Inferior parietal cortex (tissue), 1 donor: ENCODE results near the gene RPRD1B.
A peak's percentile ranks its signal among the peaks of the same experiment; 100 is the strongest.

ENCODE experiments used
- DNase-seq: peaks from one replicate; pipeline ENCODE4 v3.0.0-alpha.2; 2016; ENCODE audit errors: extremely low spot score

The RPRD1B gene, protein sequence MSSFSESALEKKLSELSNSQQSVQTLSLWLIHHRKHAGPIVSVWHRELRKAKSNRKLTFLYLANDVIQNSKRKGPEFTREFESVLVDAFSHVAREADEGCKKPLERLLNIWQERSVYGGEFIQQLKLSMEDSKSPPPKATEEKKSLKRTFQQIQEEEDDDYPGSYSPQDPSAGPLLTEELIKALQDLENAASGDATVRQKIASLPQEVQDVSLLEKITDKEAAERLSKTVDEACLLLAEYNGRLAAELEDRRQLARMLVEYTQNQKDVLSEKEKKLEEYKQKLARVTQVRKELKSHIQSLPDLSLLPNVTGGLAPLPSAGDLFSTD

DNA sequence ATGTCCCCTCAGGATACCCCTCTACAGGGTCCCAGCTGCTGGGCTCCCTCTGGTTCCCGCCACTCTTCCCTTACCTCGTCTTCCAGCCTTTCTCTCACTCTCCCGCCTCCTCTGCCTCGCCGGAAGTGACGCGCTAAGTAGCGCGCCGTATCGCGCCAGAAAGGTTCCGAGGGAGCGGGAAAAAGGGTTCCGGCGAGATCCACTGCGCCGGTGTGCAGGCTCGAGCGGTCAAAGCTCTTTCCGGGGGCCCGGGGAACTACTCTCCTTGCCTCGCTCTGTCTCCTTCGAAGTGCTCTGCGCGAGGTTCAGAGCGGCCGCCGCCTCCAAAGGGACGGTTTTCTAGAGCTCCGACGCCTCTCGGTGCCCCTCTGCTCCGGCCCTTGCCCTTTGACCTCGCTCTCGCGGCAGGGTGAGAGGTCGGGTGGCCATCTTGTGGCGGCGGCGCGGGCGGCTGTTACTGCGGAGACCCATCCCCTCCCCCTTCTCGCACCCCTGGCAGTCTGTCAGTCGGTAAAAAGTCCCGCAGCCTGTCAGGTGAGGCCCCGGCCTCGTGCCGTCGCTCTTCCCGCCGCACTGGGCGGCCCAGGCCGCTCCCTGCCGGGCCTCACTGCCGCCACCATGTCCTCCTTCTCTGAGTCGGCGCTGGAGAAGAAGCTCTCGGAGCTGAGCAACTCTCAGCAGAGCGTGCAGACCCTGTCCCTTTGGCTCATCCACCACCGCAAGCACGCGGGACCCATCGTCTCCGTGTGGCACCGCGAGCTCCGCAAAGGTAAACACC is at the start of gene RPRD1B, which contains the start of gene TTI1:
Gene RPRD1B, plus strand, starts transcription at position 417 of the 778 bp plus-strand sequence. Its CDS starts 202 bp downstream, at position 619.
Gene TTI1, minus strand, starts transcription at position 127 of the 778 bp plus-strand sequence. CDS start 19,640 bp downstream, outside the sequence.
- peak; percentile 98 for DNase-seq

DNA sequence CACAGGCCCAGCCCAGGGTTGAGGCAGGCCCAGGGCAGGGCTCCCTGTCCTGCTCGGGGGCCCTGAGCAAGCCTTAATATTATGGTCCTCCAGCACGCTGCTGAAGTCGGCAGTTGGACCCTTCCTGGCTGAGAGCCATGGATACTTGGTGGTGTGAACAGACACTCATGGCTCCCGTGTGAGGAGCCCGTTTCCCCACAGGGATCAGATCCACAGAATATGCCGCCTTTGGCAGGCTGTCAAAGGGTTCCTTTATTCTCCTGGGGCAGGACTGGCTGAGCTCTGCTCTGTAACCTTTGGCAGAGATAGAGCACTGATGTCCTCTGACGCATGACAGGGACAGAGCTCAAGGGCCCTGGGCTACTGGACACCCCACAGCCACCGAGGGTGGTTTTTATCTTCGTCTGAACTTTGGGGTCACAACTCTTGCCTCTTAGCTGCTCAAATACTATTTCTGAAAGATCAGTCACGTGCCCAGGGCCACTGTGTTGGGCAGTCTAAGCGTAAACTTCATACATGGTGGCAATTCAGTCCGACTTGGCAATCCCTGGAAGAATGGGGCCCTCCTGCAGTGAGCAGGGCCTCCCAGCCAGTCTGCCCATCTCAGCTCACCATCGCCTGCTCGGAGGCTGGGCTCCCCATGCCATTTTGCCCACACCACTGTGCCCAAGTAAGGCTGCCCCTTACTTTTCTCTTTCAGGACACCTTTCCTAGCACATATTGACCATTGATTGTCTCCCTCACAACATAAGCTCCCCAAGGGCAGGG is 49.3 kb upstream of the RPRD1B start:
- DNase-seq, result peak; percentile 59

DNA sequence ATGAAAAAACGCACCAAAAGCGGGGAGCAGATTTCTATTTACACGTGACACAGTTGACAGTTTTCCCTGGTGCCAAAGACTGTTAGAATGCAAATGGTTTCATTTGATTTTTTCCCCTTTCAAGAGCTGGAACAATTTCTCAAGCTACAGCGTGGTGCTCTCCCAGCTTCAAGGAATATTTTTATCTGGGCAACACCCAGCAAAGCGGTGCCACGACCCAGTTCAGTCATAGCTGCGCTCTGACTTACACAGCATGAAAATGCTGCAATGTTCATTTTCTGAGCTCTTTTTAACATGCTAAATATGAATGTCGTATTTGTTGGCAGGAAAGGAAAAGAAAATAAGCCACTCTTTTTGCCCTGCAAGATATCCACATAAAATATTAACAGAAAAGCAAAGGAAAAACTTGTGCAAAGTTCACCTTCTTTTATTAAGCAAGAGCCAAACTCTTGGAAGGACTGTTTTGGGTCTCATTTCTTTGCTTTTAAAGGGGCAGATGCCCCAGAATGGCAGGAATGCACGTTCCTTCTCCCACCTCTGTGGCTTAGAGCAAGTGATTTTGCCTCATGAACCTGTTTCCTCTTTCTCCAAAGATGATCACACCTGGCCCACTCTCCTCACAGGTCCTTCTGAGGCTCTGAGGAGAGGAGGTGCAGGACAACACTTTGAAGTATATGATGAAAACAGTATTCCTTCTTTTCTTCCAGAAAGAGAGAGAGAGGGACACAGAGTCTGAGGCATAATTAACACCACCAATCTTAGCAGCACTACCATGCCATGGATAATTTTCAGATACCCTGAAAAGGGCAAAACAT is 47.3 kb upstream of the RPRD1B start:
- DNase-seq, result no peak

DNA sequence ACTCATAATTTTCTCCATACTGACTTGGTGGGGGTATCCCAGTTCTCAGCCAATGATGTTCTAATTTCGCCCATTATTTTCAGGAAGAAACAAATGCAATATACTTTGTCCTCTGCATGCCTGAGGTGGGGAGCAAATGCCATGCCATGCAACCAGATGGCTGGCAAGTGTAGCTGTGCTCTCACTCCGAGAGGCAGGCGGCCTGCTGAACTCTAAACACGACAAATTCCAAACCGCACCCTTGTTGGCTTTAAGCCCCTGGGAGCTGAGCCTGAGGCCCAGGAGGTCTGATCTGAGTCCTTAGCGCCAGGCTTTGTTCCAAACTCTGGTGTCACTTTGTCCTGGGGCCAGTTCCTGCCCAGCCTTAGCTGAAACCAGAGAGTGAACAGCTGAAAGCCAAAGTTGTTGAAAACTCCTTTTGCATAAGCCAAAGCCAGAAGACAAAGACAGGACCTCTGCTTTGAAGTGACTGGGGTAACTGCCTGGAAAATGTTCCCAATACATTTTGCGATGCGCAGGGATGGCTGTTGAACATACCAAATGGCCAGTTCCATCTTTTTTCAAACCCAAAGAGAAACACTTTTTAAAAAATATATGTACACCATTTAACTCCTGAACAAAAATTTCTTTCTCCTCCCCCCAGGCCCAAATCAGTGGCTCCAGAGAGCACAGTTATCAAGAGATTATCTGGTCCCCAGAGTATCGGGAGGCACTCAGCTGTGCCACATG is 46.5 kb upstream of the RPRD1B start:
- DNase-seq, result no peak

DNA sequence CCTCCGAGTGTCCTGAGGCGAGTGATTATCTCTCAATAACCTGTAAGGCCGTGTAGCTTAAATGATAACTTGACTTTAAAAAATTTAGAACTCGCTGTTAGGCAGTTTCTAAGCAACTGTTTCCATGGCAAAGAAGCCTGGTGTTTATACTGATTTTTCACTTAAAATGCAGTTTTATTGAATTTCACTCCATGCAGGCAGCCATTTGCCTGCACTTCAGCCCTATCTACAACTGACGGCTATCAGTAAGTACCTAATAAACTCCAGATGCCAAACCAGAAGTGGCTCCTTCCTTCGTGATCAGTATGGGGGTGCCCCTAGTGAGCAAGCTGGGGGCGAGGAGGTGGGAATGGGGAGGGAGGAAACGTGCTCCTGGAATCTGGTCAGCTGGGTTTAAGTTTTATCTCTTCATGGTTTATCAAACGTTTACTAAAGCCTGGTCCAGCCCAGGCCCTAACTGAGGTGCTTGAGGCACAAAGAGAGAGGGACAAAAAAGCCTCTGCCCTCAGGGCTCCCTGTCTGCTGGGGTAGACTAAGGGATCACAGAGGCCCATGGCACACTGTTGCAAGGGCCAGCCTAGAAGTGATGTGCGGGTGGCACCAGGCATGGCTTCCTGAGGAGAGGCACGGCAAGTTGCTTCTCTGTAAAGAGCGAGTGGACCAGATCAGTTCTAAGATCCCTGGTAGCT is 45.8 kb upstream of the RPRD1B start:
- DNase-seq, result no peak

DNA sequence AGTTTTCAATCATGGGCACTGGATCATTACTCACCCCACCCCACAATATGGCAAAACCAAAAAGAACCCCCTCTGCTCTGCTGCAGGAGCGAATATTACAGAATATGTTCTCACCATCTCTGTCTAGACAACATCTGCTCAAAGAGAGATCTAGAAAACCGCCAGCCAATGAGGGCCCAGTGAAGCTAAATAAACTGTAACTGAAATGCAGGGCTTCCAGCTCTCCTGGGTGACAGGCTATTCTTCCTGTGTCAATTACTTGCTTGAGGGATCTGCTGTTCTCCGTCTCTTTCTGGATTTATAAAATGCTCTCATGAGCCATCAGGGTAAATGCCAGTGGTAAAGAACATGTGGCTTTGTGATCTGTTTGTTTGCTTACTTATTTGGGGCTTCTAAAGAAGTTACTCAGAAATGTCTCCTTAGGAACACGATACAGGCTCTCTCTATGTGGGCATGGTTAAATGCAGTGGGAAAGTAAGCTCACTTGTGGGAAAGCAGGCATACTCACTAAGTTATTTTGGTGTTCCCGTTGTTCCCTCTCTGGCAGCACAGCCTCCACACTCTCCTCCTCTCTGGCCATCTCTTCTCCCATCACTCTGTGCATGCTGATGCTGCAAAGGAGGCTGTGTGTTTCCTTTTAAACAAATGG is 45.1 kb upstream of the RPRD1B start:
- DNase-seq, result peak; percentile 40

DNA sequence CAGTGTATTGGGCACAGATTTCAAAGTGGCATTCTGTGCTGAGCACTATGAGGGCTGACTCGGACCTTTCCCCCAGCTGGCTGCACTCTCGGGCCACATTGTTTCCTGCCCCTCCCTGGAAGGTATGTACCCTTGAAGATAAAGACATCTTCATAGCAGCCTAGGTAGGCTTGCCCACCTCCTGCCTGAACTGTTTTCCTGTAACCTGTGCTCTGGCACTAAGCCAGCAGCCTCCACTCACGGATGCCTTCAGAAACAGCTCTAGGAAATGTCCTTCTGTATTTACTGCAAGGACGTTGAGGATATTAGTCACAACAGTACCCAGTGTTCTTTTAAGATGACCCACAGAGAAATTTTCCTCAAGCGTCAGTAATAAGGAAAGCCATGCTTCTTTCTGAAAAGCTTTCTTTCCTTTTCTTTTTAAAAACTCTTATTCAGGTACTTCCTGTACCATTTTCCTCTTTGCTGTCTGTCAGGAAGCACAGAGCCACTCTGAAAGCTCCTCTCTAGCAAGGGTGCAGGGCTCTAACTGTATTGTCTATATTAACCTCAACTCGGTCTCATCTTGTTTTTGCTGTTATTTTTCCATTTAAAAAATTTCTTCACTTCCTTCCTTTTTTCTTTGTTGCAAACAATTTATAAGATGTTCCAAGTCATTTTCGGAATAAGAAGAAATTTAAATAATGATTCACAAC is 43.8 kb upstream of the RPRD1B start:
- DNase-seq, result no peak

DNA sequence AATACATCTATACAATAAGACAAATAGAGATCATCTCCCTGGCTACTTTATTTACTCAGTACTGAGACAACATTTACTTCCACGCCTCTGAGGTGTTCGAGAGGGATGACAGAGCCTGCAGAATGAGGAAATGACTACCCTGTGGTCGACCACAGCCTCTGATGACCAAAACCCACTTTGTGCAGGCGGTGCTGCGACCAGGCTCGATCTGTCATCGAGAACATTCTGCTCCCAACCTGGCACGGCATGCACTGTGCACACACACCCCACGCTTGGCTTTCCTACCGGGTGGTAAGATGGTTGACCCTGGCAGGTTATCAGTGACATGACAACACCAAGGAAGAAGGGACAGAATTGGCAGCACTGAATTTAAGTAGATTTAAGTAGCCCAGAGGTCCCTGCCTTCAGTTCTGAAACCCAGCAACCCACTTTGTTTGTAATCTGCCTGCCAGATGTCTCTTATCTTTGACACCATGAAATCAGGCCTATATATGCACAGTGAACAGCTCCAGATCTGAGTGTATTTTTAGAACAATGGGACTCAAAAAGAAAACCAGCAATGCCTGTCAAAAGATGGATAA is 42.9 kb upstream of the RPRD1B start:
- DNase-seq, result no peak

DNA sequence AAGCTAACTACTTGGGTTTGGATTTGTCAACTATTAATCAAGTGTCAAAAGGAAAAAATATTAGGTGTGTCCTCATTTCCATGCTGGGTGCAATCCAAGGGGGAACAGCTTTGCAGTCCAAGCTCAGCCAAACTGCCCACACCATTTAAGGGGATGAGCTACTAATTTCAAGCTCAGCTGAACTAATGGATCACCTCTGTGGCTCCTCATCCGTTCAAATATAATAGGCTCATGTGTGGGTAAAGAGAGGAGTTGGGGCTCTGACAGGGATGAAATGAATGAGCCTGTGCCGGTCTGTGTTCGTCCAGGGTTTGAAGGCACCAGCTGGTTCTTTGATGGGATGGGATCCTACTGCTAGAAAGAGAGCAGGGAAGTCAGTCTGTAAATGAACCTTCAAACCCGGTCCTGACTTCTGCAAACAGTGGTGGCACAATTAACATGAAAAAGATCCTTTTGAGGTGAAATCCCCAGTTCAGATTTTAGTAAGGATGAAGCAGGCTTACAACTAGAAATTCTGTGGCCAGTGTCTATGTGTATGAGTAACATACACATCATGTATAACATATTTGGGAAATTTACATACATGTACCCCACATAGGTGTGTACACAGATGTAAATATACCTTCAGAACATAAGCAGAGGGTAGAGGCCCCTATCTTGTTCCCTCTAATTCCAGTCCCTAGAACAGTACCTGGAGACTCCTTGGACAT is 42.2 kb upstream of the RPRD1B start:
- no peak for DNase-seq

DNA sequence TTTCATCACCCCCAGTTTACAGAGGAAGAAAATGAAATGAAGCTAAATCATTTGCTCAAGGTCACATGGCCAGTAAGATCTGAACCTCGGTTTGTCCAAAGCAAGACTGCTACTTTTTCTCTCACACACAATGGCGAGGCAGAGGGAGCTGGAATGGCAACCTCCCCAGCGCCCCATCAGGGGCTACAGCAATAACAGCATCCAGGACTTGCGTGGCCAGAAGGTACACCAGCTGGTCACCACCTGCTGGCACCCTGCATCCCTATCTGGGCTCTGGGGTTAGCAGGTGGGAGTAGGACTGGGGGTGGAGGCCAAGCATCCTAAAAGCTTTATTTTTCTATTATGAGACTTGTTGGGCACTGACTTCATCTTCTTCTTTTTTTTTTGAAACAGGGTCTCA is 41.6 kb upstream of the RPRD1B start:
- DNase-seq, result no peak

DNA sequence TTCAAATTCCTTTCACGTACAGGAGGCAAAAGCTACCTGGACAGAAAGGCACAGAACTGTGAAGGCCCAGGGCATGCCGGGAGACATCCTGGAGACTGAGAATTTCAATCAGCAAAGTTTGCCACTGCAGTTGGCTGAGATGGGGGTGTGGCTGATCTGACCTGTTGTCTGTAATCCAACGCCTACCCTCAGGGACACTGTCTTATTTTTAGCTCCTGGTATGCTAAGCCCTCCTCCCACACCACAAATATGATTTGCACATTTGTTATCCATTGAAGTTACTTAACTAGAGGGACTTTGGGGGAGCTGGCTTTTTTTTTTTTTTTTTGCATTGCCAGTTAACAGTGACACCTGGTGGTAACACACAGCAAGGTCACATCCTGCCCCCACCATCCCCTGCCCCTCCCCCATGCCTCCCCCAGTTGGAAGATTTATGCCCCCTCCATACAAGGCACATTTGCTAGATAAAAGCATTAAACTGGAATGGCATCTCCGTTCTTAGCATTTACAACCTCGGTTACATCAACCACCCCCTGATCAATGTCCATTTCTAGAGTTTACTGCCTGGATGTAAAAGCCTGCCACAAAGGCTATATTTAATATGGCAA is 40.6 kb upstream of the RPRD1B start:
- DNase-seq, result no peak

DNA sequence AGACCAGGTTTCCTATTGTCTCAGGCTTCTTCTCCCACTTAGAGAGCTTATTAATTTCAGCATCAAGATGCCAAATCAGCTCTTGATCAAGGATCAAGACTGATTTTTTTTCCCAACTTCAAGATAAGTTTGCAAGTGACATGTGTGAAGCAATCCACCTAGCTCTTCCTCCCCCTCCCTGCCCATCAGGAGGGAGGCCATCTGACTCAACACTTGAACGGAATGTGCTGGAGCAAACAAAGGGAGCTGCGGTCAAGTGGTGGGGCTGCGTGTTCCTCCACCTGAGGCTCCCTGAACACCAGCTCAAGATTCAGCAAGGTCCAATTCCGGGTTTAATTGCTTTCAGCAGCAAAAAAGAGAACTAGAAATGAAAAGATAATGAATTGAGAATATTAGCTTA is 39.0 kb upstream of the RPRD1B start:
- no peak for DNase-seq

DNA sequence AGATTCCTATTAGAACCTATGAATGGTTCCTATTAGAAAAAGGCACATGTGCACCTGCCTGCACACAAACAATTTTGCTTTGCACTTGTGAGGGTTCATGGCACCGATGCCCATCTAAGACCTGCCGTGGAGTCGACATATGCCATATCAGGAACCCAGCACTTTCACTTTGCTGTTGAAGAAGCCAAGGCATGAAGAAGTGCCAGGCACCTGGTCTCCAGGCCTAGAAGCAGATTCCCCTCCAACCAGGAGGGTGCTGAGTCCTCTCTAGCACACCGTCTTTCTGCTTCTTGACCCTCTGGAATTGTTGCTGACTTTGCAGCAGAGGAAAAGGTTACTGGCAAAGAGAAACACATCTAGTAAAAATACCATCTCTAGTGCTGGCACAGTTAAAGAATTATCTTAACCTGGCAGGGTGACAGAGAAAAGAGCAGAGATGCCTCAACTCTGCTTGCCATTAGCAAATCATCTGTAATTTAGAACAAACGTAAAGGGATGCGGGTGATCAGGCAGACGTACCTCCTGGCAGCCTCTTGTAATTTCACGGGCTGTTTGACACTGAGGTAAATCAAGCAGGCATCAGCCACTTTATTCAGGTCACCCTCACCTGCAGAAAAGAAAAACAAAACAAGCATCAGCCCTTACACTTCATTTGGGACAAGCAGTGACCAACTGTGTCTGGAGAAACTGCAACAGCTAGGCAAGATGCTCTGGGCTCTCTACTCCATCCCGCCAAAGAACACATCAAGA is 37.5 kb upstream of the RPRD1B start:
- no peak for DNase-seq

DNA sequence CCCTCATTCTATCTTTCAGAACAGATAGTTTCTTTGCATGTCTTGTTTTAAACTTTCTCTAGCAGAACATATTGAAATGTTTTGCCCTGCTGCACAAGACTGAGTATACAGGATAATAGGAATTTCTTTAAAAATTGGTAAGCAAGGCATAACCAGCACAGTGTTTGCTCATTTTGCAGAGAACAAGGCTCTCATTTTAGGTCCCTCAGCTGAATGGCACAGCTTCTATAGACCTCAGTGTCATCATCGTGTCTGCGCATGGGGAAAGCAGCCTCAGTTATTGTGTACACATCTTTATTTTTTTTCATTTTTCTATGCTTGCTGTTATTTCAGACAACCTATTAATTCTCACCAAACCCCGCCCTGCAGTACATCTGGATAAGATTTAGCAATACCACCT is 36.0 kb upstream of the RPRD1B start:
- DNase-seq, result no peak

DNA sequence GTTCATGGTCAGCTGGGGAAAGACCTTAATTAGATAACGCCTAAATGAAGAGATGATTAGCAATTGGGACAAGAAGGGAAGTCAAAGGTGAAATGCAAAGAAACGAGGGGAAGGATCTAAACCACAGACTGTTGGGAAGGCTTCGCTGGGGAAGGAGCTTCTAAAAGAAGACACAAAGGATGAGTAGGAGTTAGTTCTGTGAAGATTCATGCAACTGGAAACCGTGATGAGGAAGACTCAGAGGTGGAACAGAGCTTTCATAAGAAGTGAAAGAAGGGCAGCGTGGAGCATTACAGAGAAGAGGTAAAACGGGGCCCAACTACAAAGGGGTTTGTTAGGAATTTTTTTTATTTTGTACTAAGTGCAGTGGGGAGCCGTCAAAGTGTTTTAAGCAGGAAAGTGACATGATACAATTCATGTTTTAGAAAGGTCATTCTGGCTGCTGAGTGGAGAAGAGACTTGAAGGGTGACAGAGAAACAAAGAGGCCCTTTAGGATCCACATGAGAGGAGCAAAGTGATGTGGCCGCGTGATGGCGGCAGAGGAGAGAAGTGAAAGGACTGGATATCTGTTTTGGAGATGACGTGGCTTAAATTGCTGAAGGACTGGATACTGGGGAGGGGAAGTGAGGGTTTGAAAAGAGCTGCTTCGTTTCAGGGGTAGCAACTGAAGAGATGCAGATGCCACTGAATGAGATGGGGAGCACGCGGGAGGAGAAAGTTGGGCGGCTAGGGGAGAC is 33.9 kb upstream of the RPRD1B start:
- peak; percentile 76 for DNase-seq

DNA sequence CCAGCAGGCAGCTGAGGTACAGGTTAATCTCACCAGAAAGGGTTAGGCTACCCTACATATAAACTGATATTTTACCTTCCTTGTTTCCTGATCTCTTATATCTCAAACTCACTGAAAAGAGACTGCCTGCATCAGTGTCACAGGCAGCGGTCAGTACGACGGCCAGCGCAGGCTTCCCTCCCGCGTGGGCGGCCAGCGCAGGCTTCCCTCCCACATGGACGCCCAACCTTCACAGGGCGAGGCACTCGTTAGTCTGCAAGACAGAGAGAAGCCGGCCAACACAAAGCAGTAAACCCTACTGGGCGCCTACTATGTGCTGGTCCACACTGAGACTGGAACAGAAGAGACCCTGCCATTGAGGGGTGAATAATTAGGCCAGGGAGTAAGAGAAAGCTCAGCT is 33.3 kb upstream of the RPRD1B start:
- DNase-seq, result no peak
